Measurements from ENCODE around the gene CAMTA2.

The CAMTA2 gene

DNA sequence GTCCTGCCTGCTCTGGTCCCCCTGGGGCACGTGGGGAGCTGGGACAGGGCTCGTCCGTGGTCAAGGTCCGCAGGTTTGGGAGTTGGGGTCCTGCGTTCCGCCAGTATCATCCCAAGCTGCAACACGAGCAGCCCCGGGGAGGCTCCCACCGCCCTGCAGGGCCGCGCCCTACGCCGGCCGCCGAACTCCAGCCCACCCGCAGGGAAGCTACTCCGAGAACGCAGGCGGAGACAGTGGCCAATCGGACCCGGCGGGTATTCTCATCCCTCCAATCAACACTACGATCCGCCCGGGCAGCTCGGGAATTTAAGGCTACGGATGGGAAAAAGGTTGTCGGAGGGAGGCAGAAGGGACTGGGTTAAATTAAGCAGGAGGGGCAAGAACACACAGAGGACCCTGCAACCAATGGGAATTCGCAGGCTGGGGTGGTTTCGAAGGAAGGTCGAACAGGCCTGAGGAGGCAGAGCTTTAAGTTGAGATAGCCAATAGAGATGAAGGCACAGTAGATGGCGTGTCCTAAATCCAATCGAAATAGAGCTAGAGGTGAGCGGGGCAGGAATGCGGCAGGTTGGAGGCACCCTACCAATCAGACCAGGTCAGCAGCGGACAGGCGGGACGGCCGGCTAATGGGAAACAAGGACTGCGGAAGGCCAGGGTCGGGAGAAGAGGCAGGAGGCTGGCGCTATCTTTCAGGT lies 20.5 kb downstream of the CAMTA2 start:
- DNase-seq: peak; percentile 90

DNA sequence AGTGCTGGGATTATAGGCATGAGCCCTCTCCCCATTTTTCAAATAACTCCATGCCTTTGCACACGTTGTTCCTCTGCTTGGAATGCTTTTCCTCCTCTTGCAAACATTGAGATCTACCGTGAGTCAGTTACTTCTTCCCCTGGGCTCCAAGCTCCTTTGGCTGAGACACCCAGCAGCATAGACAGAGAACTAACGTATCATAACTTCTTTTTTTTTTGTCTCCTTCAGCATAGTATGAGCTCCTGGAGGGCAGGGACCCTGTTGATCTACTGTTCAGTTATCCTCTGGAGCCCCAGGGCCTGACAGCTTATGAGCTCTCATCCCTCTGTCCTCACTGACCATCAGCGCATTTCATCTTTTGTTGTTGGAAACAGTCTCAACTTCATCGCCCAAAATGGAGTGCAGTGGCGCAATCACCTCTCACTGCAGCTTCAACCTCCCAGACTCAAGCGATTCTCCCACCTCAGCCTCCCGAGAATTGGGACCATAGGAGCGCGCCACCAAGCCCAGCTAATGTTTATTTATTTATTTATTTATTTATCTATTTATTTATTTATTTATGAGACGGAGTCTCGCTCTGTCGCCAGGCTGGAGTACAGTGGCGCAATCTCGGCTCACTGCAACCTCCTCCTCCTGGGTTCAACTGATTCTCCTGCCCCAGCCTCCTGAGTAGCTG lies 22.0 kb downstream of the CAMTA2 start:
- no peak for DNase-seq

DNA sequence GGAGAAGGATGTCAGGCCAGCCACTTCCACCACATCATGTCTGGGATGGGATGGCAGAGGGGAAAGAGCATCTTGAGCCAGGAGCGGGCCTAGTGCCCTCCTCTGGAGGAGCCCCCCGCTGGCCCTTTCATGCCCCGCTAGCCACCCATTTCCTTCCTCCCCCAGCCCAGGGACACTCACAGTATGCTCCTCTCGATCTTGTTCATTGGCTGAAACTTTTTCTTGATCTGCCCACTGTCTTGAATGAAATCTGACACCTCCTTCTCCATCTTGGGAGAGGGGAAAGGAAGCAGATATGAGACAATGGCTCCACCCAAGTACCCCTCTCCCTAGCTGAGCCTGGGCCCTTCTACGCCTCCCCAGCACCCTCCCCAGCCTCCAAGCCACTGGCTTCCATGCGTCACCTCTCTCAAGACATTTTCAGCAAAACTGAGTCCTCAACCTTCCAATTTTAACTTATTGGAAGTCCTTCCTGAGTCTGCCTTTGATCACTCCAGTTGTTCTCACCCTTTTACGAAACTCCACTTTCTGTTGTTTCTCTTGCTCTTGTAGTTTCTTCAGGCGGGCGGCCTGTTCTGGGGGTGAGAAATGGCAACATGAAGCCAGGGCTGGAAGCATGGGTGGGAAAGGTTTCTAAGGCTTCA lies 27.1 kb downstream of the CAMTA2 start:
- no peak for DNase-seq

DNA sequence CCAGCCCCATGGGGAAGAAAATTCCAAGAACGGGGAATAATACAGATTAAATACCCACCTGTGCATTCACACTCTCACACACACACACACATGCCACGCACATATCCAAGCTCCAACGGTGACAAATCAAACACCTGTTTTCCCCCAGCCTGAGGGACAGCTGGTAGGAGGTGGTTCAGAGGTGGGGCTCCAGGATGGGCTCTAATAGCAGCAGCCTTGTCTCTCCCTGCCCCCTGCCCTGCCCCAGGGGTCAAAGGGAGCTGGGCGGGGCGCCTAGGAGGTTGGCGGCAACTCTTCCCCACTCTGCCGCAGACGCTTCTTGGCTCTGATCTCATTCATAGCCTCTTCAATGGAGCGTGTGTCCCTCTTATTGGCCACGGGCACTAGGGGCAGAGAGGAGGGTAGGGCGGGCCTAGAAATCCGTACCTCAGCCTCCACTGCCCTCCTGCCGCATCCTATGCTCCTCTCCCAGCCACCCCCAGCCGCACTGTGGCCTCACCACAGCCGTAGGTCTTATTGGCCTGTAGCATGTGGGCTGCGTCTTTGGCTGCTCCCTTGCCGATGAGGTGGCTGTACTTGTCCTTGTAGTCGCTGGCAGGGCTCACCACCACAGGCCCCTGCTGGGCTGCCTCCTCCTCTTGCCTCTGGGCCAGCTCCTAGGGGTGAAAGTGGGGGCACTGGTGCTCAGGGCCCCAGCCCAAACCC lies 28.1 kb downstream of the CAMTA2 start:
- DNase-seq: no peak

DNA sequence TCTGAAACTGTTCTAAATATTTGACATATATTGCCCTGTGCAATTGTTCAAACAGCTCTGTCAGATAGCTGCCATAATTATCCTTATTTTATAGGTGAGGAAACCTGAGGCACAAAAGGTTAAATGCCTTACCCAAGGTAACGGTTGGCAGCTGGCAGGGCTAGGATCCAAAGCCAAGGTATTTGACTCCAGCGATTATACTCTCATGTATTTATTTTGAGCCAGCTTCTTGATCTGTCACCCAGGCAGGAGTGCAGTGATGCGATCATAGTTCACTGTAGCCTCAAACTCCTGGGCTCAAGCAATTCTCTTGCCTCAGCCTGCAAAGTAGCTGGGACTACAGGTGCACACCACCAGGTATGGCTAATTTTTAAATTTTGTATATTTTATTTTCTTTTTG lies 29.4 kb downstream of the CAMTA2 start:
- no peak for DNase-seq

DNA sequence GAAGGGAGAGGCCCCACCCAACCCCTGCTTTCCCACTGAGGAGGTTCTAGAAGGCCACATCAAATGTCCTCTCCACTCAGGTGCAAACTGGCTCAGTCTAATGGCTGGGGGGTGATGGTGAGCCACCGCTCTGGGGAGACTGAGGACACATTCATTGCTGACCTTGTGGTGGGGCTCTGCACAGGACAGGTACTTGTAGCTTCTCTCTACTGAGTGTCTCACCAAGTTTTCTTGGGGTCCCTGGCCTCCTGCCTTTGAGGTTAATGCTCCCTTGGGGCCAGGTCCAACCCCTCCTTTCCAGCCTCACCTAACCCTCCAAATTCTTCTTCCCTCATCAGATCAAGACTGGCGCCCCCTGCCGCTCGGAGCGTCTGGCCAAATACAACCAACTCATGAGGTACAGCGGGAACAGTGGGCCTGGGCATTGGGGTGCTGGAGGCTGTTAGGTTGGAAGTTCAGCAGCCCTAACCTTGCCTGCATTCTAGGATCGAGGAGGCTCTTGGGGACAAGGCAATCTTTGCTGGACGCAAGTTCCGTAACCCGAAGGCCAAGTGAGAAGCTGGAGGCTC lies 30.9 kb downstream of the CAMTA2 start:
- no peak for DNase-seq

DNA sequence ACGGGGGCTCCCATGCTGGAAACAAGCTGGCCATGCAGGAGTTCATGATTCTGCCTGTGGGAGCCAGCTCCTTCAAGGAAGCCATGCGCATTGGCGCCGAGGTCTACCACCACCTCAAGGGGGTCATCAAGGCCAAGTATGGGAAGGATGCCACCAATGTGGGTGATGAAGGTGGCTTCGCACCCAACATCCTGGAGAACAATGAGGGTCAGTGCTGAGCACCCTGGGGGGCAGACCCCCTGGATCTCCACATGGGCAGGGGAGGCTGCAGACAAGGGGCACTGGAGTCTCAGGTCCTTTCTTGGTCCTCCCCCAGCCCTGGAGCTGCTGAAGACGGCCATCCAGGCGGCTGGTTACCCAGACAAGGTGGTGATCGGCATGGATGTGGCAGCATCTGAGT lies 32.4 kb downstream of the CAMTA2 start:
- no peak for DNase-seq

DNA sequence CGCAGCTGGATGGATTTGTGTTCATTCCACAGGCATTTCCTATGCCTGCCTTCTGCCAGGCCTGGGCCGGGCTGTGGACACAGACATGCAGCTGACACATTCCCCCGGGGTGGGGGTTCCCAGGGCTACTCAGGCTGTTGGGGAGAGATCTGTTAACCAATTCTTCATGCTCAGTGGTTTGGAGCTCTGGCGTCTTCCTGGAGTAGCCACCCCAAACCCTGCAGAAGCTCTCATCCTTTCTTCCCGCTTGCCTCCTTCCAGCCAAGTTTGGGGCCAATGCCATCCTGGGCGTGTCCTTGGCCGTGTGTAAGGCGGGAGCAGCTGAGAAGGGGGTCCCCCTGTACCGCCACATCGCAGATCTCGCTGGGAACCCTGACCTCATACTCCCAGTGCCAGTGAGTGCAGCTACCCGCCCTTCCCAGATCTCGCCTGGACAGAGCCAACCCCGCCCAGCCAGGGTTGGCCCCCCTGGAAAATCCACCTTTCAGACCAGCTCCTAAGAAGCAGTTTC lies 34.0 kb downstream of the CAMTA2 start:
- no peak for DNase-seq

DNA sequence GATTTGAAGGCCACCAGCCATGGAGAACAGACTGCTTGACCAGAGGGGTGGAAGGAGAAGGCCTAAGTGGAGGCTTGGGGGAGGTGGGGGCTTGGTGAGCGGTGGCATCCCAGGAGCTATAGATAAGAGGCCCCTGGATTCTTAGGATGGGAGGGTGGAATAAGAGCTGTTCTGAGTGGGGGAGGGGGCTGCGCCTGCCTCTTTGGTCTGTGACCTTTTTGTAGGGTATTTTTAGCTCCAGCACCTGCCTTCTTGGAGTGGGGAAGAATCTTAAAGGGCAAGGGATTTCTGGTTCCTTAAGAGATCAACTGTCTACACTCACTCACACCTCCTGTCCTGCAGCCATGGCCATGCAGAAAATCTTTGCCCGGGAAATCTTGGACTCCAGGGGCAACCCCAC lies 36.0 kb downstream of the CAMTA2 start:
- no peak for DNase-seq

DNA sequence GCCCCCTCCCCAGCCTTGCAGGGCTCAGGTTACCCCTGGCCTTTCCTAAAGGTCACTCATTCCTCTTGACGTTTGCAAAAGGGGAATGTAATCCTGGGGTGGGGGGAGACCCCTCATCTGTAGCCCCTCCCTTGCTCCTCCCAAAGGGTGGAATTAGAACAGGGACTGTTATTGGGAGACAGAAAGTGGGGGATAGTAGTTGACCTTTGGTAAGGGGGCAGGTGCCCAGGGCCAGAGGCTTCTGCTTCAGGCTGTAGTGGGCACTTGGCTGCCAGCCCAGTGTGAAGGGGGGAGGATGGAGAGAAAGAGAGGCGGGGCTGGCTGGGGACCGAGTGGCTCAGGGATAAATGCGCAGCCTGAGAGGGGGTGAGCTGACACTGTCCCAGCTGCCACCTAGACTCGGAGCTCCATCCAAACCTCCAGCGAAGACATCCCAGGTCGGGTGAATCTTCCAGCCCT lies 36.7 kb downstream of the CAMTA2 start, which contains the start of gene ENO3:
TSS of gene ENO3 (plus strand) at position 374 of the 459 bp plus-strand sequence. CDS start 711 bp downstream, outside the sequence.
- peak; percentile 6 for DNase-seq

DNA sequence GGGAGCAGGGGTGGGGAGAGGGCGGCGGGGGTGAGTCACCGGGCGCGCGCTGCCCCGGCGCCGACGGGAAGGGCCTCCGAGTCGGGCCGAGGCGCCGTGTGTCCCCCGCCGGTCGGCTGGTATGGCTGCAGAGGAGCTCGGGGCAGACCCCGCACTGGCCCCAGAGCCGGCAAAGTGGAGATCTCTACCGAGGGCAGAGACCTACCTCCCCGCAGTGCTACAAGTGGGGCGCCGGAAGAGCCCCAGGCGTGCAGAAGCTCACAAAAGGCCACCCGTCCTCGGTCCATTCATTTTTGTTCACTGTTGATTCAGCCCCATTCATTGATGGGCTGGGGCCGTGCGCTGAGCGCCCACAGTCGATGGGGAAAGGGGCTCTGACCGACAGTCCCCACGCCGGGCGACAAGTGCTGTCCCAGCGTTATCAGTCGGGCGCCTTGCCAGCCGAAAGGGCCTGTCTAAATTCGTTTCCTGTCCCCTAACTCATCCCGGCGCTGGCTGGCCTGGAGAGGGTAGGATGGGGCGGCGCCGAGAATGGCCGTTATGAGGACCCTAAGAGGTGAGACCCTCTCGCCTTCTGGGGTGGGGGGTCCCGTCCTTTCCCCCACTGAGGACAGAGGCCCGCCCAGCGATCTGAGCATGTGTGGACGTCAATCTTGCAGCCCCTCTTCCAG lies 37.3 kb downstream of the CAMTA2 start:
- peak; percentile 31 for DNase-seq

DNA sequence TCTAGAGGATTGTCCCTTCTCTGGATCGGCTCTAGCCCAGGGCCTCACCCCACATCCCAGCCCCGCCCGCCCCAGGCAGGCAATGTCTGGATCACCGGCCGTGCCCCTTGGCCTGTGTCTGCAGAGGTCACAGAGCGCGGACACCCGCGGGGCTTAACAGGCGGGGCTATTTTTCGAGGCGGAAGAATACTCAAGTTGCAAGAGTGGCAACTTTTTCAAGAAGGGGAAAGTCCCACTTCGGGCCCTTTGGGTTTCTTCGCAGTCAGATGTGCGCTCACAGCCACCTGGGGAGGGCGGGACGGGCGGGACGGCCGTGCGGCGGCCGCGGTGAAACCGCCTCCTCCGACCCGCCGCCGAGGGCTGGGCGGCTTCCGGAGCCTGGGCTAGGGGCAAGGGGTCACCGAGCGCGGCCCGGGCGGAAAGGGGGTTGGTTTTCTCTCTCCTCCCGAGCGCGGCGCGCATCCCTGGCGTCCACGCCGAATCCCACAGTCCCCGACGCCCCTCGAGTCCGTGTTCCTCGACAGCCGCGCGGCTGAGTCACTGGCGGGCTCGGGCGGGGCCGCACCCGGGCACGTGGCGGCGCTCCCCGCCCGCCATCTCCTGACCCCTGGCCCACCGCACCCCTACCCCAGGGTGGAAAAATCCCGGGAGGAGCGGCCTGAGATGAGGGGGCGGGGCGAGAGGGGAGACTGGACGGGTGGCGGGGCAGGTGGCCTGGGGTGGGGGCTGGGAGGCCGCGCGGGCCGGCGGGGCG lies 38.0 kb downstream of the CAMTA2 start:
- no peak for DNase-seq

DNA sequence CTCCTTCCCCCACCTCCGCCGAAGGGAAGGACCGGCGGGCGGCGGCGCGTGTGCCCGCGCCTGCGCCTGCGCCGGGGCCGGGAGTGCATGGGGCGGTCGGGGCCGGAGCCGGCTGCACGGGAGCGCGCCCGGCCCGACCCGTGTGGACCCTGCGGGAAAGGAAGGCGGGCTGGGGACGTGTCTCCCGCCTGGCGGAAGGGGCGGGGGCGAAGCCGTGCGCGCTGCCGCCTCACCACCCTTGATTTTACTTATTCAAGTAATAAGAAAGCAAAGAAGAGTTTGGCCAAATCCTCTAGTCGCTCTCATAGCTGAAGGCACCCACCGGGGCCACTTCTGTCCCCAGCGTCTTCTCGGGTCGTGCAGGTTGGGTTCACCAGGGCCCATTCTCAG lies 38.5 kb downstream of the CAMTA2 start:
- DNase-seq: peak; percentile 69

DNA sequence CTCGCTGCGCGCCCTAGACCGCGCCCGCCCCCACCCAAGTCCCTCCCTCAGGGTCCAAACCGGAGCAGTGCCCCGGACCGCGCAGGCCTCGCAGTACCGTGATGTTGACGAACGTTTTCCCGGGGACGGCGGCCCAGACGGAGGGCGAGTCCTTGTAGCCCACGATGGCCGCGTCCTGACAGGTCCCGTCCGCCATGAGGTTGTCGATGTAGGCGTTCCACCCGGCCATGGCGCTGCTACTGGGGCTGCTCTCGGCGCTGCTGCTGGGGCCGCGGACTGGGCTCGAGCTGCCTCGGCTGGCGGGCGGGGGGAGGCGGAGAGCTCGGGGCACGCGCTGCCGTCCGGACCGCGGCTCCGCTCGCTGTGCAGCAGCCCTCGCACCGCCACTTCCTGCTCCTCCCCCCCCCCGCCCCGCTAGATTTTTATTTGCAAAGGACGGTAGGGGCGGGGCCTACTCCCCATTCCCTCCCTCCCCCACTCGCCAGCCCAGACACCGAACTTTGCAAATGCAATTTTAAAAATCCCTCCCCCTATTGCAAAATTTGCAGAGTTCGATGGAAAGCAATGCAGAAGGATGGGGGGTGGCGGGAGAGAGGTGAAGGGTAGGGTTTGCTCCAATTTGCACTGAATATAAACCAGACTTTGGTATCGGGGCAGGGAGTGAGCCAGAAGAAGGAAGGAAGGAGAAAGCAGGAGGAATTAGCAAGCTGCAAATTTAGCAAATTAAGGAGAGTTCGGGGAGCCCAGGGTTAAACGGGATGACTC lies 39.1 kb downstream of the CAMTA2 start, which contains the start of gene PFN1:
TSS of gene PFN1 (minus strand) at position 365 of the 765 bp plus-strand sequence. CDS start at position 229, 136 bp downstream.
- peak; percentile 69 for DNase-seq

DNA sequence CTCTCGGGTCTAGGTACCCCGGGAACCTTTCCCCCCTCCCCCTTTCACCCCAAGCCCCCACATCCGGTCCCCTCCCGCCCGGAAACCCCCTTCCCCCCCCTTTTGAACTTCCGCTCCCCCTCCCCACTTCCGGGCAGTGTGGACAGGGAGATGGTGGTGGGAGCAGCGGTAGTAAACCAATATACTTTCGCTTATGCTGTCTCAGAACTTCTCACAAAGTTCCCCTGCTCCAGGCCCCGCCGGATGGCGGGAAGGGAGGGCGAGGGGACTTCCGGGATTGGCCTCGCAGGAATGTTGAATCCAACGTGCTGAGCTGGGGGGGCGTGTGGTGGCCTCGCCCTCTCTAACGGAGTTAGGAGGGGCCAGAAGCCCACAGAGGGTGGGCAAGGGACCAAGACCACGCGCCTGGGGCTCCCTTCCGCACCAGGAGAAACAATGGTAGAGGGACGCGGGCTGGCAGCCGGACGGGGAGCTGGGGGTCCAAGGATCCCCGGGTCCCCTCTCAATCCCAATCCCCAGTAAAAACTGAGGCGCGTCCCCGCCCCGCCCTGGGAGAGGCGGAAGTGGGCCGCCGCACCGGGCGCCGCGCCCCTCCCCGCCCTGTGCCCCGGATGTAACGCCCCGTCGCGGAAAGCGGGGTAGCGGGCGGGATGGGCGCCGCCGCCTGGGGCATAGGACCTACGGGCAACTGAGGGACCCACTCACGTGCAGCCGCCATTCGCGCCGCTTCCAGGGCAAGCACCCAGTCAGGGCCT lies 39.9 kb downstream of the CAMTA2 start:
- DNase-seq: no peak

DNA sequence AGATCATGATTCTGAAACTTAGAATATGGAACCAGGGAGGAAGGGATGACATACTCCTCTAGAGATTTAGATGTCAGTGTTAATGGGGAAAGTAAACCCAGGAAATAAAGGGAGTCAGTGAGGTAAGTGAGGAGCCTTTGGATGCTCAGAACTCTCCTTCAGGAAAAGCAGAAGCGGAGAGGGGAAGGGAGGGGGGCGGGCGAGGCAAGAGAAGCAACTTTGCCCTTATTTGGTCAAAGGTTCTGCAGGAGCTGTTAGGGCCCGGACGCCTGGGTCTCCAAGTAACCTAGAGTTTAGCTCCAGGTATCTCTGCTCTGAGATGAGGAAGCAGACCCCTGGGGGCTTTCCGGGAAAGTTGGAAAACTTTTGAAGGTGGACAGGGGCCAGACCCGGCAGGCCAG lies 40.5 kb downstream of the CAMTA2 start:
- no peak for DNase-seq

DNA sequence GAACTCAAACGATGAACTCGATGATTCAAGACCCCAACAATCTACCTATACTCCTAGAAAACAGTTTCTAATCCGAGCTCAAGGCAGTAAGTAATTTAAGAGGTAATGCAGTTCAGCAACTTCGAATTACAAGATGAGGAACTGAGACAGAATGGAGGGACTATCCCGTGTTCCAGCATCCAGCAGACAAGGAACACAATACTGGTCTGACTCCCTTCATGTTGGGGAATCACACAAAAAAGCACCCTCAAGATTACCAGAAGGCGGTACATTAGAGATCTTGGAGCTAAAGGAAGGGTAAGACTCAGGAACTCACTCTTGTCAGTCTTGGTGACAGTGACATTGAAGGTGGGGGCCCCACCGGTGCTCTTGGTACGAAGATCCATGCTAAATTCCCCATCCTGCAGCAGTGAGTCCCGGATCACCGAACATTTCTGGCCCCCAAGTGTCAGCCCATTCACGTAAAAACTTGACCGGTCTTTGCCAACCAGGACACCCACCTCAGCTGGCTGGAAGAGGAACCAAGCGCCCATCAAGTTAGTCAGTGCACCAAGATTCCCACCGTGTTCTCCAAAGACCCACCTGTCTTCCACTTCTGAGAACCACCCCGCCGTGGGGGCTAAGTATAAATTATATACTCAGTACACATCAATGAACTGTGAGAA lies 41.0 kb downstream of the CAMTA2 start:
- DNase-seq: no peak

DNA sequence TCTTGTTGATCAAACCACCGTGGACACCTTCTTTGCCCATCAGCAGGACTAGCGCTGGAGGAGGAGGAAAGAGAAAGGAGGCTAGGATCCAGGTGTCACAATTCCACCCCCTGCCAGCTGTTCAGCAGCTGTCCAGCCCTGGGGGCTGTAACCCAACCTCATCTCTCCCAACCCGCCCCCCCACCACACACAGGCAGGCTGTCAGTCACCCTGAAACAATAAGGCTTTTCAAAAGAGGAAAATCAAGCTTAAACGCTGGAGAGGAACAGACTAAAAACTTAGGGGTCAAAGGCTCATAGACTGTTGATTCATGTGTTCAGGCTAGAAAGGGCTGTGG lies 41.6 kb downstream of the CAMTA2 start:
- DNase-seq: no peak

All from NCI-H2029 (cell line).